HEK293 (cell line): ENCODE measurements around the gene ACSBG1.

ENCODE experiments used
- MYNN ChIP-seq: fragments of 450-650 bp; formaldehyde crosslinking; IDR thresholded peaks from 2 replicates; pipeline ENCODE4 v1.5.1; 2016; ENCODE audit warnings: missing biosample characterization, missing genetic modification characterization, borderline replicate concordance
- TCF7L2 ChIP-seq: IDR thresholded peaks from 2 replicates; pipeline ENCODE4 v1.6.1; 2011; ENCODE audit warnings: low read depth, mild to moderate bottlenecking, inconsistent platforms, low read length, moderate library complexity, borderline replicate concordance
- ZNF324 ChIP-seq: fragments of 450-650 bp; formaldehyde crosslinking; IDR thresholded peaks from 2 replicates; pipeline ENCODE4 v1.5.1; 2016; ENCODE audit warnings: missing biosample characterization, missing genetic modification characterization
- TF ChIP-seq, protein P1 (sequence below): fragments of 450-650 bp; formaldehyde crosslinking; IDR thresholded peaks from 2 replicates; pipeline ENCODE4 v1.5.1; 2016; ENCODE audit warnings: missing biosample characterization, missing genetic modification characterization

DNA sequence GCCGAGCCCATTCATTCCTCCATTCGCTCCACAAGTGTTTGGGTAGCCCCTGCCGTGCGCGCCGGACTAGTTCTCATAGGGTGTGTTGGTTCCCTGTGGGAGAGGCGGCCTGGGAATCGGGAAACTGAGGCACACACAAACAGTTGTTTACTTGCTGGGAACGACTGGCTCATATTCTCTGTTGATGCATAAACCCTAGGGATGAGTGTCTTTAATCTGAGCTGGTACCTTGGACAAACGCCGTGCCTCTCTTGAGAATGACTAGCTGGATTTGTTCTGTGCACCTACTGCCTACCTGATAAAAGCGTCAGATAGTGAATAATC lies 30.7 kb upstream of the ACSBG1 start:
- no peak for TF ChIP-seq TCF7L2
- TF ChIP-seq, protein P1, sequence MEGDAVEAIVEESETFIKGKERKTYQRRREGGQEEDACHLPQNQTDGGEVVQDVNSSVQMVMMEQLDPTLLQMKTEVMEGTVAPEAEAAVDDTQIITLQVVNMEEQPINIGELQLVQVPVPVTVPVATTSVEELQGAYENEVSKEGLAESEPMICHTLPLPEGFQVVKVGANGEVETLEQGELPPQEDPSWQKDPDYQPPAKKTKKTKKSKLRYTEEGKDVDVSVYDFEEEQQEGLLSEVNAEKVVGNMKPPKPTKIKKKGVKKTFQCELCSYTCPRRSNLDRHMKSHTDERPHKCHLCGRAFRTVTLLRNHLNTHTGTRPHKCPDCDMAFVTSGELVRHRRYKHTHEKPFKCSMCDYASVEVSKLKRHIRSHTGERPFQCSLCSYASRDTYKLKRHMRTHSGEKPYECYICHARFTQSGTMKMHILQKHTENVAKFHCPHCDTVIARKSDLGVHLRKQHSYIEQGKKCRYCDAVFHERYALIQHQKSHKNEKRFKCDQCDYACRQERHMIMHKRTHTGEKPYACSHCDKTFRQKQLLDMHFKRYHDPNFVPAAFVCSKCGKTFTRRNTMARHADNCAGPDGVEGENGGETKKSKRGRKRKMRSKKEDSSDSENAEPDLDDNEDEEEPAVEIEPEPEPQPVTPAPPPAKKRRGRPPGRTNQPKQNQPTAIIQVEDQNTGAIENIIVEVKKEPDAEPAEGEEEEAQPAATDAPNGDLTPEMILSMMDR (tag by site-specific recombination), result no peak
- TF ChIP-seq ZNF324, result no peak
- TF ChIP-seq MYNN (tag by site-specific recombination), result no peak
